GM23338 (cell line): ENCODE results near the gene DCLK1. TPM values are rescaled to one million over a fixed set of nuclear protein-coding genes. Genes with fewer than 3 reads are reported as not detected.
A peak's percentile ranks its signal among the peaks of the same experiment; 100 is the strongest.
"Not testable (repeated sequence)": the region's sequence is repeated elsewhere in the genome, so short reads cannot be mapped to it uniquely, and the experiment has no call there.

ENCODE experiments used
- ATAC-seq: fragments of 200-7000 bp; cut with Tn5 transposase; 3 replicates; pipeline ENCODE4 v1.9.1; 2020
- DNase-seq: peaks from one replicate; pipeline ENCODE4 v3.0.0-alpha.2; 2015; ENCODE audit warnings: low spot score
- H2AFZ ChIP-seq: fragments of 200-600 bp; sonication (generic); 2 replicates; pipeline ENCODE4 v1.8.0; 2016; ENCODE audit warnings: antibody characterized with exemption, mild to moderate bottlenecking, moderate library complexity
- H3F3A ChIP-seq: fragments of 200-600 bp; sonication (generic); replicated peaks from 2 replicates; pipeline ENCODE4 v1.8.0; 2017; ENCODE audit warnings: antibody characterized with exemption, mixed run types, low read depth
- H3K27ac ChIP-seq: fragments of 200-600 bp; sonication (generic); 2 replicates; pipeline ENCODE4 v1.6.1; 2016; ENCODE audit warnings: low read depth
- H3K27me3 ChIP-seq: fragments of 200-600 bp; sonication (generic); 2 replicates; pipeline ENCODE4 v1.8.0; 2016; ENCODE audit warnings: mild to moderate bottlenecking, mixed run types, moderate library complexity; ENCODE audit not compliant: insufficient read depth
- H3K36me3 ChIP-seq: fragments of 200-600 bp; sonication (generic); 2 replicates; pipeline ENCODE4 v1.8.0; 2016; ENCODE audit warnings: mild to moderate bottlenecking; ENCODE audit not compliant: insufficient read depth
- H3K4me1 ChIP-seq: fragments of 200-600 bp; sonication (generic); 2 replicates; pipeline ENCODE4 v1.8.0; 2016; ENCODE audit warnings: mild to moderate bottlenecking, moderate library complexity; ENCODE audit not compliant: insufficient read depth
- H3K4me2 ChIP-seq: fragments of 200-600 bp; sonication (generic); 2 replicates; pipeline ENCODE4 v1.7.1; 2017; ENCODE audit warnings: mixed run types
- H3K4me3 ChIP-seq: fragments of 200-600 bp; sonication (generic); 2 replicates; pipeline ENCODE4 v1.6.1; 2016; ENCODE audit warnings: mixed run types
- H3K79me2 ChIP-seq: fragments of 200-600 bp; sonication (generic); replicated peaks from 2 replicates; pipeline ENCODE4 v1.8.0; 2017; ENCODE audit warnings: mild to moderate bottlenecking; ENCODE audit not compliant: insufficient read depth
- H3K9me2 ChIP-seq: fragments of 200-600 bp; sonication (generic); 2 replicates; pipeline ENCODE4 v1.8.0; 2017; ENCODE audit not compliant: insufficient read depth
- H4K20me1 ChIP-seq: fragments of 200-600 bp; sonication (generic); replicated peaks from 2 replicates; pipeline ENCODE4 v1.8.0; 2017; ENCODE audit warnings: mild to moderate bottlenecking; ENCODE audit not compliant: insufficient read depth
- H3K27ac Mint-ChIP-seq: 2 replicates; pipeline ENCODE4 v1.8.0; 2020; ENCODE audit warnings: inconsistent platforms, mild to moderate bottlenecking, moderate library complexity, mixed read lengths
- H3K27me3 Mint-ChIP-seq: 3 replicates; pipeline ENCODE4 v1.8.0; 2022; ENCODE audit warnings: low read depth, mild to moderate bottlenecking, moderate library complexity, mixed read lengths, inconsistent platforms; ENCODE audit not compliant: insufficient read depth, poor library complexity
- H3K36me3 Mint-ChIP-seq: 3 replicates; pipeline ENCODE4 v1.8.0; 2021; ENCODE audit warnings: low read depth, mild to moderate bottlenecking, inconsistent platforms, moderate library complexity, mixed read lengths
- H3K4me1 Mint-ChIP-seq: 3 replicates; pipeline ENCODE4 v1.8.0; 2020; ENCODE audit warnings: mild to moderate bottlenecking, inconsistent platforms, mixed read lengths
- H3K4me3 Mint-ChIP-seq: 3 replicates; pipeline ENCODE4 v1.8.0; 2021; ENCODE audit warnings: moderate library complexity, mild to moderate bottlenecking, inconsistent platforms, mixed read lengths
- H3K9me3 Mint-ChIP-seq: 3 replicates; pipeline ENCODE4 v1.8.0; 2020; ENCODE audit warnings: moderate library complexity, mild to moderate bottlenecking, inconsistent platforms, mixed read lengths
- CREB1 ChIP-seq: fragments of 250-450 bp; sonication (Bioruptor Pico); IDR thresholded peaks from 2 replicates; pipeline ENCODE4 v1.5.0; 2020; ENCODE audit warnings: low read depth, mild to moderate bottlenecking, moderate library complexity
- EZH2phosphoT487 ChIP-seq: fragments of 200-600 bp; sonication (generic); IDR thresholded peaks from one replicate; pipeline ENCODE4 v1.8.1; 2018; ENCODE audit warnings: antibody characterized with exemption; ENCODE audit not compliant: unreplicated experiment
- NANOG ChIP-seq: IDR thresholded peaks from 2 replicates; pipeline ENCODE4 v1.6.1; 2016; ENCODE audit warnings: antibody characterized with exemption, borderline replicate concordance
- POLR2AphosphoS5 ChIP-seq: IDR thresholded peaks from 2 replicates; pipeline ENCODE4 v1.6.1; 2016; ENCODE audit warnings: antibody characterized with exemption, low read depth
- STAT1 ChIP-seq: IDR thresholded peaks from one replicate; pipeline ENCODE4 v1.6.1; 2016; ENCODE audit warnings: antibody characterized with exemption; ENCODE audit not compliant: unreplicated experiment
- polyA plus RNA-seq: library from polyadenylated mRNA; unstranded; fragments of >200 nt; fragmentation: Nextera tagmentation; extraction: Ambion mirVana; gene quantifications from 2 replicates; pipeline ENCODE4 v1.2.1, GENCODE V29; 2016
- total RNA-seq: library from RNA; depleted of rRNA; stranded (reverse); fragments of >200 nt; shearing (Covaris generic); gene quantifications from 2 replicates; pipeline ENCODE4 v1.2.3, GENCODE V29; 2014
- TF ChIP-seq, protein P1 (sequence below): IDR thresholded peaks from 2 replicates; pipeline ENCODE4 v1.6.1; 2016; ENCODE audit warnings: antibody characterized with exemption

The DCLK1 gene
- total and polyA plus RNA-seq, 2 experiments from 2014 or later: 13.1 to 57.7 TPM

GRCh38 chr13:36105726-36106125, 25.5 kb downstream of the DCLK1 start:
- Histone ChIP-seq H3K4me2 (no peak overlapping the region), H3K27me3 (no peaks in the 10 kb centered on the region), H3F3A (no peaks in the 10 kb centered on the region), H3K36me3 (no peaks in the 10 kb centered on the region), H3K9me2 (no peaks in the 10 kb centered on the region), H2AFZ (no peak overlapping the region), H3K4me3 (no peak overlapping the region), H3K4me1 (no peaks in the 10 kb centered on the region), H3K27ac (no peak overlapping the region), H4K20me1 (no peaks in the 10 kb centered on the region), H3K79me2 (no peaks in the 10 kb centered on the region)
- TF ChIP-seq STAT1 (no peak), NANOG (no peak), POLR2AphosphoS5 (no peak), EZH2phosphoT487 (no peak)
- TF ChIP-seq, protein P1, sequence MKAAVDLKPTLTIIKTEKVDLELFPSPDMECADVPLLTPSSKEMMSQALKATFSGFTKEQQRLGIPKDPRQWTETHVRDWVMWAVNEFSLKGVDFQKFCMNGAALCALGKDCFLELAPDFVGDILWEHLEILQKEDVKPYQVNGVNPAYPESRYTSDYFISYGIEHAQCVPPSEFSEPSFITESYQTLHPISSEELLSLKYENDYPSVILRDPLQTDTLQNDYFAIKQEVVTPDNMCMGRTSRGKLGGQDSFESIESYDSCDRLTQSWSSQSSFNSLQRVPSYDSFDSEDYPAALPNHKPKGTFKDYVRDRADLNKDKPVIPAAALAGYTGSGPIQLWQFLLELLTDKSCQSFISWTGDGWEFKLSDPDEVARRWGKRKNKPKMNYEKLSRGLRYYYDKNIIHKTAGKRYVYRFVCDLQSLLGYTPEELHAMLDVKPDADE: no peak
- DNase-seq (no peak), ATAC-seq (no peak)
- Mint-ChIP-seq H3K4me3 (no peak overlapping the region), H3K27ac (no peak overlapping the region), H3K36me3 (no peaks in the 10 kb centered on the region), H3K4me1 (no peaks in the 10 kb centered on the region), H3K27me3 (no peaks in the 10 kb centered on the region), H3K9me3 (no peaks in the 10 kb centered on the region)

DNA sequence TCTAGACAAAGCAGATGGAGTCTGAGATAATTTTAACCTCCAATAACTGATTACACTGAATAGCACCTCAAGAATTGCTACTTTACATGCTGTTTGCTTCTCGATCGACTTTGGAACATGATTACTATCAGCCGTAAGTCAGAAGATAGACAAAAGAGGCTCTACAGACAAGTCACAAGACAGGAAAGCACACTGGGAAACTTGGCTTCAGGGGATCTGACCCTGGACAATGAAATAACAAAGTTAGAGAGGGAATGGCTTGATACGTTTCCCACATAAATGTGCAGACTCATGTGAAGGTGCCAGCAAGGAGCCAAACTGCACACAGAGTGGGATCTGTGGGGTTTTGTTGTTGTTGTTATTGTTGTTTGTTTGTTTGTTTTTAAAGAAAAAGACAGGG, 28.5 kb downstream of the DCLK1 start:
- Mint-ChIP-seq H3K4me1 (peaks cover 2% of the 10 kb centered on the region; the same call in 2 of the 3 replicates), H3K27me3 (no peaks in the 10 kb centered on the region), H3K9me3 (no peaks in the 10 kb centered on the region), H3K36me3 (no peaks in the 10 kb centered on the region), H3K27ac (0 out of 2 replicates have a peak overlapping the region, but pooled peaks have one; percentile 13), H3K4me3 (no peak overlapping the region)
- H3K36me3 ChIP-seq: no peaks in the 10 kb centered on the region
- no peak for TF ChIP-seq CREB1
- H3K79me2 ChIP-seq: no peaks in the 10 kb centered on the region
- ATAC-seq (no peak), DNase-seq (no peak)
- no peaks in the 10 kb centered on the region for H3K9me2 ChIP-seq
- no peaks in the 10 kb centered on the region for H3K4me1 ChIP-seq
- H4K20me1 ChIP-seq: no peaks in the 10 kb centered on the region
- H3F3A ChIP-seq: no peaks in the 10 kb centered on the region
- H3K27me3 ChIP-seq: no peaks in the 10 kb centered on the region
- H3K4me3 ChIP-seq: no peak overlapping the region
- no peak overlapping the region for H3K4me2 ChIP-seq
- H3K27ac ChIP-seq: peak overlapping the region; percentile 40; the same call in 1 of the 2 replicates
- no peak overlapping the region for H2AFZ ChIP-seq

GRCh38 chr13:36101907-36102306, 29.3 kb downstream of the DCLK1 start:
- H3K36me3 ChIP-seq, H4K20me1 ChIP-seq, H3K27me3 Mint-ChIP-seq, DNase-seq, H3K9me2 ChIP-seq, H3F3A ChIP-seq, H3K4me3 ChIP-seq, H3K79me2 ChIP-seq, H3K36me3 Mint-ChIP-seq, ATAC-seq, H3K27me3 ChIP-seq, H3K4me1 ChIP-seq, H3K4me2 ChIP-seq, H3K4me1 Mint-ChIP-seq, H3K9me3 Mint-ChIP-seq, H2AFZ ChIP-seq, H3K27ac Mint-ChIP-seq, H3K4me3 Mint-ChIP-seq, H3K27ac ChIP-seq: not testable (repeated sequence)
